ENCODE measurements around the gene TEAD1.
"Not testable (repeated sequence)": the region's sequence is repeated elsewhere in the genome, so short reads cannot be mapped to it uniquely, and the experiment has no call there.

TEAD1 gene

GRCh38 chr11:12863605-12864121, 189.4 kb downstream of the TEAD1 start:
- no peak for DNase-seq (ENCODE audit: low read depth)

GRCh38 chr11:12864316-12865156, 190.3 kb downstream of the TEAD1 start:
- DNase-seq (ENCODE audit: low read depth) = no peak

GRCh38 chr11:12865863-12866595, 191.8 kb downstream of the TEAD1 start:
- DNase-seq (ENCODE audit: low read depth) = no peak

- DNase-seq (ENCODE audit: low read depth) = no peak
These were observed 193.3 kb downstream of the TEAD1 start for GRCh38 chr11:12867531-12867930.

GRCh38 chr11:12868315-12869073, 194.3 kb downstream of the TEAD1 start:
- no peak for DNase-seq (ENCODE audit: low read depth)

- DNase-seq (ENCODE audit: low read depth) = no peak
These were observed 197.0 kb downstream of the TEAD1 start for GRCh38 chr11:12871241-12871640.

- DNase-seq (ENCODE audit: low read depth) = no peak
These were observed 197.6 kb downstream of the TEAD1 start for GRCh38 chr11:12871788-12872321.

GRCh38 chr11:12876340-12876739, 202.1 kb downstream of the TEAD1 start:
- no peak for DNase-seq (ENCODE audit: low read depth)

GRCh38 chr11:12876988-12877387, 202.8 kb downstream of the TEAD1 start:
- DNase-seq (ENCODE audit: low read depth) = no peak

- not testable (repeated sequence) for DNase-seq (ENCODE audit: low read depth)
These were observed 203.3 kb downstream of the TEAD1 start for GRCh38 chr11:12877508-12877907.

- DNase-seq (ENCODE audit: low read depth) = no peak
These were observed 206.1 kb downstream of the TEAD1 start for GRCh38 chr11:12880327-12880726.

- DNase-seq (ENCODE audit: low read depth) = no peak
These were observed 208.4 kb downstream of the TEAD1 start for GRCh38 chr11:12882670-12883069.

GRCh38 chr11:12884751-12885318, 210.6 kb downstream of the TEAD1 start:
- DNase-seq (ENCODE audit: low read depth) = no peak

- DNase-seq (ENCODE audit: low read depth) = no peak
These were observed 211.6 kb downstream of the TEAD1 start for GRCh38 chr11:12885717-12886239.

GRCh38 chr11:12886508-12886907, 212.3 kb downstream of the TEAD1 start:
- no peak for DNase-seq (ENCODE audit: low read depth)

GRCh38 chr11:12888525-12889158, 214.4 kb downstream of the TEAD1 start:
- DNase-seq (ENCODE audit: low read depth) = peak; percentile 48

- DNase-seq (ENCODE audit: low read depth) = no peak
These were observed 215.0 kb downstream of the TEAD1 start for GRCh38 chr11:12889243-12889642.

- DNase-seq (ENCODE audit: low read depth) = no peak
These were observed 216.3 kb downstream of the TEAD1 start for GRCh38 chr11:12890476-12890875.

GRCh38 chr11:12893787-12894672, 219.8 kb downstream of the TEAD1 start:
- DNase-seq (ENCODE audit: low read depth) = peak; percentile 37

GRCh38 chr11:12897390-12897789, 223.2 kb downstream of the TEAD1 start:
- DNase-seq (ENCODE audit: low read depth) = no peak
